GM19035 (cell line): ENCODE results near the gene PTPRCAP.
"Not testable (repeated sequence)": the region's sequence is repeated elsewhere in the genome, so short reads cannot be mapped to it uniquely, and the experiment has no call there.

Source experiments
- ATAC-seq: cut with Tn5 transposase; IDR thresholded peaks from one replicate; pipeline ENCODE4 v1.9.1; 2021; ENCODE audit not compliant: unreplicated experiment

Gene PTPRCAP

GRCh38 chr11:67437082-67437808 is at the start of gene PTPRCAP:
Gene PTPRCAP, minus strand, starts transcription at chr11:67437682. Its CDS starts 63 bp downstream, at chr11:67437619.
- peak; percentile 32 for ATAC-seq

- ATAC-seq, result peak; percentile 28
Measured at GRCh38 chr11:67486481-67487195, 49.2 kb upstream of the PTPRCAP start.

DNA sequence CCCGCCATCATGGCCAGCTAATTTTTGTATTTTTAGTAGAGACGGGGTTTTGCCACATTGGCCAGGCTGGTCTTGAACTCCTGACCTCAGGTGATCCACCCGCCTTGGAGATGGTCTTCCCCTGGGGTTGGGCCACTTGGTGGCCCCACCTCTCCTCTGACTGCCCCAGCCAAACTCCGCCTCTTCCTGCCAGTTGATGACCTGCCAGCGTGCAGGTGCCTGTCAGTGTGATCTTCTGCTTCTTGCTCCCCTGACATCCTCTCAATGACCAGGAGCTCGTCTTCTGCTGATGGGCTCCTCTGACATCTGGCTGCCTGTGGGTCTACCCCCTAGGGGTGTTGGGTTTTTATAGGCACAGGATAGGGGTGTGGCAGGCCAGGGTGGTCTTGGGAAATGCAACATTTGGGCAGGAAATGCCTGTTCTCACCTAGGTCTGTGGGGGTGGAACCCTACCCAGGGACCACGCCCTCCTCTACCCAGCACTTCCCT is 48.4 kb upstream of the PTPRCAP start:
- ATAC-seq, result not testable (repeated sequence)

DNA sequence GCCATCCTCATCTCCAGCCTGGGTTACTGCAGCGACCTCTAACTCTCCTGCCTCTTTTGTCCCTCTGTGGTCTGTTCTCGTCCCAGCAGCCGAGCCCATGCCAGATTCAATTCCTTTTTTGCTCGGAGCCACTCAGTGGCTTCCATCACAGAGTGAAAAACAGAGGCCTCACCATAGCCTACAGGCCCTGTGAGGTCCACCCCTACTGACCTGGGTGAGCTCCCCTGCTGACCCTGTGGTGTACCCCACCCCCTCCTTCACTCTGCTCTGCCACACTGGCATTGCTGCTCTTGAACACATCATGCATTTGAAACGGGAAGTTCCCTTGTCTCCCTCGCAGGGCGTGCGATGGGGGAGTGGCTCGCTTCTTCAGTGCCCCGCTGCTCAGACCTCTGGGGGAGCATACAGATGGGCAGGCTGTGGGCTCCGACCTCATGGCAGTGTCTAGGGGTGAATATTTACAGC is 47.4 kb upstream of the PTPRCAP start:
- no peak for ATAC-seq

- no peak for ATAC-seq
Measured at GRCh38 chr11:67483831-67484665, 46.6 kb upstream of the PTPRCAP start.

GRCh38 chr11:67482827-67483798 is 45.6 kb upstream of the PTPRCAP start, which contains the start of gene AIP:
Gene AIP, plus strand, starts transcription at chr11:67483026. Its CDS starts 133 bp downstream, at chr11:67483159.
- peak; percentile 66 for ATAC-seq

- ATAC-seq, result peak; percentile 11
Measured at GRCh38 chr11:67482275-67482826, 44.9 kb upstream of the PTPRCAP start.

- ATAC-seq, result not testable (repeated sequence)
Measured at GRCh38 chr11:67477344-67478050, 40.0 kb upstream of the PTPRCAP start.

DNA sequence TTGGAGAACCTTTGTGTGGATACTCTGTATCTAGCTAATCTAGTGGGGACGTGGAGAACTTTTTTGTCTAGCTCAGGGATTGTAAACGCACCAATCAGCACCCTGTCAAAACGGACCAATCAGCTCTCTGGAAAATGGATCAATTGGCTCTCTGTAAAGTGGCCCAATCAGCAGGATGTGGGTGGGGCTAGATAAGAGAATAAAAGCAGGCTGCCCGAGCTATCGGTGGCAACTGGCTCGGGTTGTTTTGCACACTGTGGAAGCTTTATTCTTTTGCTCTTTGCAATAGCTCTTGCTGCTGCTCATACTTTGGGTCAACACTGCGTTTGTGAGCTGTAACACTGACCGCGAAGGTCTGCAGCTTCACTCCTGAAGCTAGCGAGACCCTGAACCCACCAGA is 39.2 kb upstream of the PTPRCAP start:
- ATAC-seq, result not testable (repeated sequence)

- ATAC-seq, result no peak
Measured at GRCh38 chr11:67472882-67473281, 35.4 kb upstream of the PTPRCAP start.

DNA sequence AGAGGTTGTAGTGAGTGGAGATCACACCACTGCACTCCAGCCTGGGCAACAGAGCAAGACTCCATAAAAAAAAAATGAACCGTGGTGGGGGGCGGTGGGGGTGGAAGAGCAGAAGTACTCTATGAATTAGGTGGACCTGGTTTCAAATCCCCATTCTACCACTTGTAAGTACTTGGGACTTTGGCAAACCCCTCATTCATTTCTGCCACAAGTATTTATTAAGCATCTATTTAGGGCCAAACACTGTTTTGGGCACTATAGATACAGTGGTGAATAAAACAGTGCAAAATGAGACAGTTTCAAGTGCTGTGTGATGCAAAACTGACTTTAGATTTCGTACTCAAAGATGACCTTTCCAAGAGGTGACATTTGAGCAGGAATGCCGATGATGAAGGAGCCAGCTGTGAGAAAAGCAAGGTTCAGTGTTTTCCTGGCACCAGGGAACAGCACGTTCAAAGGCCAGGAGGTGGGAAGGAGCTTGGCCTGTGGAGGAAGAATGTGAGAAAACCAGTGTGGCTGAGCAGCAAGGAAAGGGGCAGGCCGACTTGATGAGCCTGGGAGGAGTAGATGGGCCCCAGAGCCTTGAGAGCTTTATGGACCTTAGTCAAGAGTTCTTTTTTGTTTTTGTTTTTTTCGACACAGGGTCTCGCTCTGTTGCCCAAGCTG is 33.0 kb upstream of the PTPRCAP start:
- no peak for ATAC-seq

DNA sequence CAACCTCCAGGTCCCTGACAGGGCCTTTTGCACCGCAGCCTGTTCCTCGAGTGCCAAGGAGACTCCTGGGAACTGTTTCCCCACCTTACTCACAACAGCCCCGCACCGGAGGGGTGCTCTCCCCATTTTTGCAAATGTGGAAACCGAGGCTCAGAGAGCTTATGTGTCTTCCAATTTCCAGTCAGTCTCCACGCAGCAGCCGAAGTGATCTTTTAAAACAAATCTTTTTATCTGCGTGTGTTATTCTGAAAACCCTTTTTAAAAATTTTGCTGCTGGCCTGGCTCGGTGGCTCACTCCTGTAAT is 32.0 kb upstream of the PTPRCAP start:
- no peak for ATAC-seq

- peak; percentile 73 for ATAC-seq
Measured at GRCh38 chr11:67468759-67469507, 31.5 kb upstream of the PTPRCAP start, which contains the start of gene TMEM134. Gene TMEM134, minus strand, starts transcription at chr11:67469251. Its CDS starts 59 bp downstream, at chr11:67469192.

- ATAC-seq, result no peak
Measured at GRCh38 chr11:67468456-67468758, 30.9 kb upstream of the PTPRCAP start.

- ATAC-seq, result no peak
Measured at GRCh38 chr11:67468056-67468455, 30.6 kb upstream of the PTPRCAP start.

DNA sequence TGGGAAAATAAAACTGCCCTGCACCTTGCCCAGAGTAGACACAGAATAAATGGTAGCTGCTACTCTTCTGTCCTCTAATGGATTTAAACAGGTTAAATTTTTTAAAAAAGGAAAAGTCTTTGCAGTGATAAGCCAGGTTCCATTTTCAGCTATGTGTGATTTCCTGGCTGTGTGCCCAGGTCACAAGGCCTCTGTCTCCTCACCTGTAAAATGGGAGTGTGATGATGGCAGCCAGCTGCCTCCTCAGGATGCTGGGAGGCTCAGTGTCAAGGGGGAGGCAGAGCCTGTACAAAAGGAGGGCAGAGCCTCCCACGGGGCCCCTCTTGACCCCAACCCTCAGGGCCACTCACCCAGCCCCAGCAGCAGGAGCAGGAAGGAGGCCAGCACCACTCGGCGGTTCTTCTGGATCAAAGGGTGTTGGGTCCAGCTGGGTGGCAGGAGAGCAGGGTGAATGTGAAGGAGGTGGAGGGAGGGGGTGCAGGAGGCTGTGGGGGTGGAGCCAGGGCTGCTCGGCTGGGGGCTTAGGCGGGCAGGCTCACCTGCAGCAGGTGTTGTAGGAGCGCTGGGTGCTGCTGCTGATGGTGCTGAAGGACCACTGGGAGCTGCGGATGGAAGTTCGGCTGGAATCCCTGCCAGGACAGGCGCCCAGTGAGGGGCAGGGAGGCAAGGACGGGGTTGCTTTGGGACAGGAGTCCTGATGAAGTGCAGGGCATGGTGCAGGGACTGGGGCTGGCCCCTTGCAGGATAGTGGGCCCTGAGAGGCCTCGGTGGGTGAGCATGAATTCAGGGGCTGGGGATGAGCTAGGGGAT is 29.7 kb upstream of the PTPRCAP start:
- ATAC-seq, result no peak

- no peak for ATAC-seq
Measured at GRCh38 chr11:67466367-67466766, 28.9 kb upstream of the PTPRCAP start.
